Measurements from ENCODE around the gene CACNB2.

The CACNB2 gene

DNA sequence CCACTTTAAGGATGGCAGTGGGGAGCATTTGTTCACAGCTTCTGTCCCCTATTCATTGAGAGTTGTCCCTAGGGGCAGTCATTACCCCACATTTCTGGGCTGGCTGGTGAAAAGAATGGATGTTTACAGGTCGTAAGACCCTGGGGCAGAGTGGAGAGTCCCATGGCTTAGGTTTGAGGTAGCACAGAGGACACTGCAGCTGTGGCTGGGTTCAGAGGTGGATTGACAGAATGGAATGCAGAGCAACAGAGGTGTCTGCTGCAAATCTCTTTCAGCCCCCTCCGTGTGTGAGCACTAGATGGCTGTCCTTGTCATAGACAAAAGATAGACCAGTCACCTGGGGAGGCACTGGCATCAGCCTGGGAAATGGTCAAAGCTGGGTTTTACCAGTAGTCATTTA lies 141.9 kb downstream of the CACNB2 start:
- Histone ChIP-seq H3K27ac (ENCODE audit: low read length, poor library complexity, severe bottlenecking) (no peak overlapping the region), H3K4me3 (ENCODE audit: insufficient read depth in 1 of 2, low read depth in 1 of 2, low read length in 2 of 2) (no peak overlapping the region), H2BK12ac (ENCODE audit: low read length in 2 of 2) (no peak overlapping the region), H2BK120ac (ENCODE audit: low read depth, low read length) (no peak overlapping the region), H3K23ac (ENCODE audit: low read length in 2 of 2) (no peak overlapping the region), H2BK5ac (ENCODE audit: low read depth, low read length, poor library complexity, severe bottlenecking) (no peak overlapping the region), H3K4me2 (ENCODE audit: low read length, poor library complexity, severe bottlenecking) (no peak overlapping the region), H3K4me1 (ENCODE audit: control insufficient read depth, insufficient read depth, low read depth, low read length) (no peaks in the 10 kb centered on the region), H3K4ac (ENCODE audit: low read depth in 1 of 2, low read length in 2 of 2) (no peak overlapping the region), H2AFZ (ENCODE audit: low read depth, low read length) (no peak overlapping the region), H3K36me3 (ENCODE audit: control insufficient read depth in 1 of 2, insufficient read depth in 2 of 2, low read depth in 1 of 2, low read length in 2 of 2) (no peaks in the 10 kb centered on the region), H2BK15ac (ENCODE audit: low read depth, poor library complexity, severe bottlenecking) (no peak overlapping the region), H2AK5ac (ENCODE audit: low read length, severe bottlenecking) (no peak overlapping the region), H3K9ac (ENCODE audit: low read length) (no peak overlapping the region), H3K18ac (ENCODE audit: low read depth in 1 of 2, low read length in 2 of 2) (no peak overlapping the region), H3K9me3 (ENCODE audit: control insufficient read depth, low read length) (no peaks in the 10 kb centered on the region), H3K27me3 (ENCODE audit: control insufficient read depth in 1 of 2, insufficient read depth in 1 of 2, low read length in 2 of 2) (no peaks in the 10 kb centered on the region), H3K79me1 (replicated peaks; ENCODE audit: low read length, poor library complexity, severe bottlenecking) (no peaks in the 10 kb centered on the region), H4K91ac (ENCODE audit: low read length) (no peak overlapping the region), H4K8ac (ENCODE audit: low read length) (no peak overlapping the region), H3K14ac (ENCODE audit: low read length in 2 of 2) (no peak overlapping the region)
- WGBS: 36% methylated on average over 2 of the region's 2 CpGs
- DNase-seq: no peak

DNA sequence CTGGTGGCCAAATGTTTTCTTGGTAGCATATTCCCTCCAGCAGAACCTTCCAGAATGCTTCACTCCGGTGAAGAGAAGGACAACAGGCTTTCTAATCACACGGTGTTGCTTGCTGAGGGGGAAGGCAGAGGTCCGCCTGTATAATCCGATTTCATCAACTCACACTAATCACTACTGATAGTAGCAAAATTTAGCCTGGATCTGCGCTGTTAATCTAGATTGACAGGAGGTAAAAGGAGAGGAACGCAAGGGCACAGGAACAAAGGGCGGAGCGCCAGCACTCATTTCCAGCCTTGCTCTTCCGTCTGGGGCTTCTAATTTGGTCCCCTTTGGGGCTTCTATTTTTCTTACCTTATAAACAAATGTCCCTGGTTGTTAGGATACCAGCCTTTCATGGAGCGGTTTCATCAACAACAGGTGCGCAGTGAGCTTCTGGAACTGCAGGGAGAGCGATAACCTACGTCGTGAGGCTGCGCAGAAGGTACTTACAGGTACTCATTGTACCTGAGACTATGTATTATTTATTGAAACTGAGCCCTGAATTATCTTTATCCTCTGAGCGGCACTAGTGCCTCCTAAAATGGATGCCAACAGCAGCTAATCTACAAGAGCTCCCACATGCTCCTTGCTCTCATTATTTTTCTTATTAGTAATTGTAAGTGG lies 150.6 kb downstream of the CACNB2 start:
- Histone ChIP-seq H3K18ac (ENCODE audit: low read depth in 1 of 2, low read length in 2 of 2) (no peak overlapping the region), H3K9me3 (ENCODE audit: control insufficient read depth, low read length) (no peaks in the 10 kb centered on the region), H4K91ac (ENCODE audit: low read length) (no peak overlapping the region), H3K14ac (ENCODE audit: low read length in 2 of 2) (no peak overlapping the region), H3K4me3 (ENCODE audit: insufficient read depth in 1 of 2, low read depth in 1 of 2, low read length in 2 of 2) (no peak overlapping the region), H3K4me1 (ENCODE audit: control insufficient read depth, insufficient read depth, low read depth, low read length) (no peaks in the 10 kb centered on the region), H2AK5ac (ENCODE audit: low read length, severe bottlenecking) (no peak overlapping the region), H3K4me2 (ENCODE audit: low read length, poor library complexity, severe bottlenecking) (no peak overlapping the region), H3K4ac (ENCODE audit: low read depth in 1 of 2, low read length in 2 of 2) (no peak overlapping the region), H3K27ac (ENCODE audit: low read length, poor library complexity, severe bottlenecking) (no peak overlapping the region), H3K27me3 (ENCODE audit: control insufficient read depth in 1 of 2, insufficient read depth in 1 of 2, low read length in 2 of 2) (no peaks in the 10 kb centered on the region), H2BK5ac (ENCODE audit: low read depth, low read length, poor library complexity, severe bottlenecking) (no peak overlapping the region), H4K8ac (ENCODE audit: low read length) (no peak overlapping the region), H3K23ac (ENCODE audit: low read length in 2 of 2) (no peak overlapping the region), H3K36me3 (ENCODE audit: control insufficient read depth in 1 of 2, insufficient read depth in 2 of 2, low read depth in 1 of 2, low read length in 2 of 2) (no peaks in the 10 kb centered on the region), H2BK15ac (ENCODE audit: low read depth, poor library complexity, severe bottlenecking) (no peak overlapping the region), H2BK12ac (ENCODE audit: low read length in 2 of 2) (no peak overlapping the region), H3K79me1 (replicated peaks; ENCODE audit: low read length, poor library complexity, severe bottlenecking) (no peaks in the 10 kb centered on the region), H2AFZ (ENCODE audit: low read depth, low read length) (no peak overlapping the region), H3K9ac (ENCODE audit: low read length) (no peak overlapping the region), H2BK120ac (ENCODE audit: low read depth, low read length) (no peak overlapping the region)
- no peak for DNase-seq
- WGBS: 90% methylated on average over 16 of the region's 16 CpGs

DNA sequence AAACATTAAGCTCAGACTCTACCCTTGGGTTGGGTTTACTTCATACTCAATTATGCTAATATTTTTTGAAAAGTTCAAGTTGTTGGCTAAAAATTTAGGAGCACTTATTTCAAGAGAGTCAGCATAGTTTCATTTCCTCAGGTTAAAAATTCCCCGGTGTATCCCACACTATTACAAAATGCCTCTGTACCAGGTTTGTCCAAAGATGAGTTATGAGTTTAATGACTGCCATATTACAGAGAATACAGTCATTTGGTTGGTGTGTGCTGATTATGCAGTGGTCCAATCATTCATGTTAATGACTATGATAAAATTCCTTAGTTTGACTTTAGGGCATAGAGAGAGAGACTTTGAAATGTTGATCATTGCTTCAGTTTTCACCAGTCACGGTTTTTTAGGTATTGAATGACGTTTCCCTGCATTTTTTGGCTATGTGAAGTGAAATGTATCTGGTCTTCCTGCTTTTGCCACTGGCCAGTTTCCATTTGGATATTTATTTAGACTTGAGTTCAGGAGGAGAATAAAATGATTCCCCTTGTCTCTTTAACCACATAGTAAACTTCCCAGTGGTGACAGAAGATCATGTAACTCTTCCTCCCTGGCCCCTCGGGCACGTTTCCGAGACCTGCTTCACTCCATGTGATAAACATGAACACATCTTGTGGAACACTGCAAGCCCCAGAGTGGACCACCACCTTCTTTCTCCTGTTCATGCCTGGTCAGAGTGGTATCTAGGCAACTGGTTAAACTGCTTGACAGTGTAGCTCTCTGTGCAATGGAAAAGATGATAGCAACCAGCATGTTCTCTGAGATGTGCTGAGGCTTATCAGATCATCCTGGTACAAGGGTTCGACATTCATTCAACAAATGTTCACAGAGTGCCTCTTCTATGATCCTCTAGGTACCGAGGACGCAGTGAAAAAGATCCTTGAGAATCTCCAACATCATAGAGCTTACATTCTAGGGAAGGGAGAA lies 153.6 kb downstream of the CACNB2 start:
- Histone ChIP-seq H3K23ac (ENCODE audit: low read length in 2 of 2) (no peak overlapping the region), H3K4me3 (ENCODE audit: insufficient read depth in 1 of 2, low read depth in 1 of 2, low read length in 2 of 2) (no peak overlapping the region), H3K18ac (ENCODE audit: low read depth in 1 of 2, low read length in 2 of 2) (no peak overlapping the region), H2BK5ac (ENCODE audit: low read depth, low read length, poor library complexity, severe bottlenecking) (no peak overlapping the region), H3K9ac (ENCODE audit: low read length) (no peak overlapping the region), H3K4me2 (ENCODE audit: low read length, poor library complexity, severe bottlenecking) (no peak overlapping the region), H2BK12ac (ENCODE audit: low read length in 2 of 2) (no peak overlapping the region), H3K9me3 (ENCODE audit: control insufficient read depth, low read length) (no peaks in the 10 kb centered on the region), H2BK120ac (ENCODE audit: low read depth, low read length) (no peak overlapping the region), H3K79me1 (replicated peaks; ENCODE audit: low read length, poor library complexity, severe bottlenecking) (no peaks in the 10 kb centered on the region), H2AFZ (ENCODE audit: low read depth, low read length) (no peak overlapping the region), H2AK5ac (ENCODE audit: low read length, severe bottlenecking) (no peak overlapping the region), H3K27me3 (ENCODE audit: control insufficient read depth in 1 of 2, insufficient read depth in 1 of 2, low read length in 2 of 2) (no peaks in the 10 kb centered on the region), H2BK15ac (ENCODE audit: low read depth, poor library complexity, severe bottlenecking) (no peak overlapping the region), H3K14ac (ENCODE audit: low read length in 2 of 2) (no peak overlapping the region), H3K4ac (ENCODE audit: low read depth in 1 of 2, low read length in 2 of 2) (no peak overlapping the region), H3K36me3 (ENCODE audit: control insufficient read depth in 1 of 2, insufficient read depth in 2 of 2, low read depth in 1 of 2, low read length in 2 of 2) (no peaks in the 10 kb centered on the region), H4K8ac (ENCODE audit: low read length) (no peak overlapping the region), H4K91ac (ENCODE audit: low read length) (no peak overlapping the region), H3K4me1 (ENCODE audit: control insufficient read depth, insufficient read depth, low read depth, low read length) (no peaks in the 10 kb centered on the region), H3K27ac (ENCODE audit: low read length, poor library complexity, severe bottlenecking) (no peak overlapping the region)
- DNase-seq: no peak
- WGBS: 68% methylated on average over 8 of the region's 9 CpGs

DNA sequence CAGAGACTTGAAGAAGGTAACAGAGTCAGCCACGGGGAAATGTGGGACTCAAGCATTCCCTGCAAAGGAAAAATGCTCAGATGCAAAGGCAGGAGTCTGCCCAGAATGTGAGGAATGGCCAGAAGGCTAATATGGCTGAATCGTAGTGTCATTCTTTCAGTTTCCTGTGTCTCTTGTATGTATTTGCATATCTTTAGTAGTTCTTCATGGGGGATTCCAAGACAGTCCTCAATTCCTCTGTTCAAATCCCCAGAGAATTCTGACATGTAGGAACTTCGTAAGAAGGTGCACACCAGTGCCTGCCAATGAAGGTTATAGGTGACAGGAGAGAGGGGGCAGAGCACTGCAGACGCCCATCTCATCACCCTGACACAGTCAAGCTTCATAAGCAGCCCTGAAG lies 154.4 kb downstream of the CACNB2 start:
- WGBS: 58% methylated on average over 4 of the region's 4 CpGs
- Histone ChIP-seq H3K9me3 (ENCODE audit: control insufficient read depth, low read length) (no peaks in the 10 kb centered on the region), H3K27me3 (ENCODE audit: control insufficient read depth in 1 of 2, insufficient read depth in 1 of 2, low read length in 2 of 2) (no peaks in the 10 kb centered on the region), H2AFZ (ENCODE audit: low read depth, low read length) (no peak overlapping the region), H3K36me3 (ENCODE audit: control insufficient read depth in 1 of 2, insufficient read depth in 2 of 2, low read depth in 1 of 2, low read length in 2 of 2) (no peaks in the 10 kb centered on the region), H2AK5ac (ENCODE audit: low read length, severe bottlenecking) (no peak overlapping the region), H4K8ac (ENCODE audit: low read length) (no peak overlapping the region), H3K4me2 (ENCODE audit: low read length, poor library complexity, severe bottlenecking) (no peak overlapping the region), H3K79me1 (replicated peaks; ENCODE audit: low read length, poor library complexity, severe bottlenecking) (no peaks in the 10 kb centered on the region), H2BK120ac (ENCODE audit: low read depth, low read length) (no peak overlapping the region), H3K4ac (ENCODE audit: low read depth in 1 of 2, low read length in 2 of 2) (no peak overlapping the region), H3K4me3 (ENCODE audit: insufficient read depth in 1 of 2, low read depth in 1 of 2, low read length in 2 of 2) (no peak overlapping the region), H3K4me1 (ENCODE audit: control insufficient read depth, insufficient read depth, low read depth, low read length) (no peaks in the 10 kb centered on the region), H3K23ac (ENCODE audit: low read length in 2 of 2) (no peak overlapping the region), H4K91ac (ENCODE audit: low read length) (no peak overlapping the region), H2BK12ac (ENCODE audit: low read length in 2 of 2) (no peak overlapping the region), H3K18ac (ENCODE audit: low read depth in 1 of 2, low read length in 2 of 2) (no peak overlapping the region), H2BK15ac (ENCODE audit: low read depth, poor library complexity, severe bottlenecking) (no peak overlapping the region), H3K9ac (ENCODE audit: low read length) (no peak overlapping the region), H2BK5ac (ENCODE audit: low read depth, low read length, poor library complexity, severe bottlenecking) (no peak overlapping the region), H3K14ac (ENCODE audit: low read length in 2 of 2) (no peak overlapping the region), H3K27ac (ENCODE audit: low read length, poor library complexity, severe bottlenecking) (no peak overlapping the region)
- DNase-seq: no peak

Measured in mesenchymal stem cell (in vitro differentiated cells and primary cell).